Effector memory CD4-positive, alpha-beta T cell (primary cell): ENCODE measurements around the gene MOGAT1.

Experiments
- DNase-seq, 3 donors: peaks; one replicate each; pipeline ENCODE4 v3.0.0-alpha.2; 2020
- H3K27ac ChIP-seq: 2 replicates; pipeline ENCODE4 v1.7.0; 2013; ENCODE audit warnings: mild to moderate bottlenecking, low read length, moderate library complexity; ENCODE audit not compliant: insufficient read depth, poor library complexity, severe bottlenecking
- H3K27me3 ChIP-seq: replicated peaks from 2 replicates; pipeline ENCODE4 v1.7.0; 2013; ENCODE audit warnings: mild to moderate bottlenecking, low read length; ENCODE audit not compliant: insufficient read depth, control insufficient read depth, poor library complexity, severe bottlenecking
- H3K36me3 ChIP-seq: 2 replicates; pipeline ENCODE4 v1.7.0; 2013; ENCODE audit warnings: mild to moderate bottlenecking, low read length, moderate library complexity; ENCODE audit not compliant: control insufficient read depth, insufficient read depth
- H3K4me1 ChIP-seq: 2 replicates; pipeline ENCODE4 v1.7.0; 2013; ENCODE audit warnings: low read length, mild to moderate bottlenecking; ENCODE audit not compliant: control insufficient read depth, insufficient read depth, poor library complexity, severe bottlenecking
- H3K4me3 ChIP-seq: 2 replicates; pipeline ENCODE4 v1.7.0; 2013; ENCODE audit warnings: low read length, low read depth, mild to moderate bottlenecking; ENCODE audit not compliant: insufficient read depth, poor library complexity, severe bottlenecking
- H3K9me3 ChIP-seq: 2 replicates; pipeline ENCODE4 v1.7.0; 2013; ENCODE audit warnings: mild to moderate bottlenecking, low read length, moderate library complexity; ENCODE audit not compliant: control insufficient read depth

Gene MOGAT1

DNA sequence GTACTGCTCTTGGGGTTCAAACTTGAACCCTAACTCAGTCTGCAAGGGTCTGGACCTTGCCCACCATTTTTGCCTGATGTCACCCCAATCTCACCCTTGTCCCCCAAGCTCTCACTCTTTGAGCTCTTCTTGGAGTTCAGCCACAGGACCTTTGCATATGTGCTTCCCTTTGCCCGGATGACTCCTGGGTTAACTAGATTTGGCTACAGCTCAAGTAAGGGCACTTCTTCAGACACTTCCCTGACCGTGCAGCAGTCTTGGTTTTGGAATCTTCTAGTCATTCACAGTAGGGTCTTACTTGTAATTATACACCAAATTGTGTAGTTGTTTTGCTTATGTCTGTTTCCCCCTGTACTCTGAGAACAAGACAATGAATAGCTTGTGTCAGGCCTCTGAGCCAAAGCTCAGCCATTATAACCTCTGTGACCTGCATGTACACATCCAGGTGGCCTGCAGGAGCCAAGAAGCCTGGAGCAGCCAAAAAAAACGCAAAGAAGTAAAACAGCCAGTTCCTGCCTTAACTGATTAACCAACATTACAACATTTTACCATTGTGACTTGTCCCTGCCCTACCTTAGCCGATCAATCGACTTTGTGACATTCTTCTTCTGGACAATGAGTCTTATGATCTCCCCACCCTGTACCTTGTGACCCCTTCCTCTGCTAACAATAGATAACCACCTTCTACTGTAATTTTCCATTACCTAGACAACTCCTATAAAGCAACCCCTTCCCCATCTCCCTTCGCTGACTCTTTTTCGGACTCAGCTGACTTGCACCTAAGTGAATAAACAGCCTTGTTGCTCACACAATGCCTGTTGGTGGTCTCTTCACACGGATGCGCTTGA is 1.0 kb upstream of the MOGAT1 start:
- H3K4me3 ChIP-seq, result no peak overlapping the region
- no peaks in the 10 kb centered on the region for H3K36me3 ChIP-seq
- peaks cover 2% of the 10 kb centered on the region for H3K4me1 ChIP-seq
- DNase-seq, result no peak
- no peak overlapping the region for H3K27ac ChIP-seq
- H3K27me3 ChIP-seq, result no peaks in the 10 kb centered on the region
- H3K9me3 ChIP-seq, result no peaks in the 10 kb centered on the region

GRCh38 chr2:222672068-222672401 is 577 bp downstream of the MOGAT1 start:
- H3K27ac ChIP-seq, result no peak overlapping the region

GRCh38 chr2:222673273-222673672 is 1.8 kb downstream of the MOGAT1 start:
- Histone ChIP-seq H3K4me1 (peaks cover 2% of the 10 kb centered on the region), H3K27me3 (no peaks in the 10 kb centered on the region), H3K27ac (no peak overlapping the region), H3K9me3 (no peaks in the 10 kb centered on the region), H3K36me3 (no peaks in the 10 kb centered on the region), H3K4me3 (no peak overlapping the region)
- DNase-seq, result no peak

More at GRCh38 chr2:222672068-222672401, 577 bp downstream of the MOGAT1 start:
- Histone ChIP-seq H3K4me3 (no peak overlapping the region), H3K36me3 (no peaks in the 10 kb centered on the region), H3K9me3 (no peaks in the 10 kb centered on the region), H3K4me1 (peaks cover 2% of the 10 kb centered on the region), H3K27me3 (no peaks in the 10 kb centered on the region)
- DNase-seq, result no peak

- no peaks in the 10 kb centered on the region for H3K36me3 ChIP-seq
- H3K27ac ChIP-seq, result no peak overlapping the region
- no peak overlapping the region for H3K4me3 ChIP-seq
- H3K27me3 ChIP-seq, result no peaks in the 10 kb centered on the region
- H3K4me1 ChIP-seq, result peaks cover 2% of the 10 kb centered on the region
- H3K9me3 ChIP-seq, result no peaks in the 10 kb centered on the region
- DNase-seq, result no peak
Observed at GRCh38 chr2:222673883-222674282, 2.4 kb downstream of the MOGAT1 start.

GRCh38 chr2:222677981-222678380 is 6.5 kb downstream of the MOGAT1 start:
- Histone ChIP-seq H3K4me3 (no peak overlapping the region), H3K9me3 (no peaks in the 10 kb centered on the region), H3K36me3 (no peaks in the 10 kb centered on the region), H3K27ac (no peak overlapping the region), H3K4me1 (no peaks in the 10 kb centered on the region), H3K27me3 (peaks cover 3% of the 10 kb centered on the region)
- no peak for DNase-seq

GRCh38 chr2:222683805-222684204 is 12.3 kb downstream of the MOGAT1 start:
- Histone ChIP-seq H3K27ac (no peak overlapping the region), H3K4me1 (no peaks in the 10 kb centered on the region), H3K27me3 (peaks cover 3% of the 10 kb centered on the region), H3K9me3 (no peaks in the 10 kb centered on the region), H3K4me3 (no peak overlapping the region), H3K36me3 (no peaks in the 10 kb centered on the region)
- DNase-seq, result no peak

GRCh38 chr2:222686086-222686750 is 14.8 kb downstream of the MOGAT1 start:
- H3K36me3 ChIP-seq, result no peaks in the 10 kb centered on the region
- no peak for DNase-seq

GRCh38 chr2:222688917-222689316 is 17.5 kb downstream of the MOGAT1 start:
- H3K9me3 ChIP-seq, result no peaks in the 10 kb centered on the region
- DNase-seq, result no peak
- H3K27ac ChIP-seq, result no peak overlapping the region
- H3K4me3 ChIP-seq, result no peak overlapping the region
- H3K36me3 ChIP-seq, result no peaks in the 10 kb centered on the region
- no peaks in the 10 kb centered on the region for H3K27me3 ChIP-seq
- no peaks in the 10 kb centered on the region for H3K4me1 ChIP-seq

More at GRCh38 chr2:222686086-222686750, 14.8 kb downstream of the MOGAT1 start:
- H3K9me3 ChIP-seq, result no peaks in the 10 kb centered on the region
- peaks cover 3% of the 10 kb centered on the region for H3K27me3 ChIP-seq
- H3K27ac ChIP-seq, result no peak overlapping the region
- H3K4me1 ChIP-seq, result no peaks in the 10 kb centered on the region
- H3K4me3 ChIP-seq, result no peak overlapping the region

GRCh38 chr2:222689322-222689721 is 17.9 kb downstream of the MOGAT1 start:
- no peaks in the 10 kb centered on the region for H3K9me3 ChIP-seq
- H3K27me3 ChIP-seq, result no peaks in the 10 kb centered on the region
- H3K27ac ChIP-seq, result no peak overlapping the region
- DNase-seq, result no peak
- no peaks in the 10 kb centered on the region for H3K36me3 ChIP-seq
- H3K4me1 ChIP-seq, result no peaks in the 10 kb centered on the region
- no peak overlapping the region for H3K4me3 ChIP-seq

DNA sequence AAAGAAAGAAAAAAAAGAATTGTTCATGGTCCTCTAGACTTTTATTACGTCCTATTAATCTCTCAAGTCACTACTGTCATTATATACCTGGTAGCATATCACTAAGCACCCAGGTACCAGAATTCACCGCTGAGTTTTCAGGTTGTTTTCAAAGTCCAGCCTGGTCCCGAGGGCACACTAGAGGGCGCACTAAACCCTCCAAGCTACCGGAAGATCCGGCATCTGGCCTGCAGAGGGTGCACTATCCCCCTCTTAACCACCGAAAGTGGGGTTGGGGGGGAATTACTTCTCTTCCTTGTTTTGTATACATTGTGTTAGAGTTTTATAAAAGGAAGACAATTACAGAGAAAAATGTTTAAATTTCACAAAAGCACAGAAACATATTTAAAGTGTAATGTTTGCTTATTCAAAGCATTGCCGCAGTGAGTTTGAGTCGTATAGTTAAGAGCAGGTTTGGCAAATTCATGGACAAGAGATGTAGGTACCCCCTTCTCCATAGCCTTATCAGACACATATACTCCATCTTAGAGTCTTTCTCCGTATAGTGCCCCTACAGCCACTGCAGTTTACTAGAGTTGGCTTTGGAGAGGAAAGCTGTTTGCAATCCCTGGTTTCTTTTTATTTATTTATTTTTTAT is 19.2 kb downstream of the MOGAT1 start:
- no peaks in the 10 kb centered on the region for H3K36me3 ChIP-seq
- no peak overlapping the region for H3K27ac ChIP-seq
- peak; percentile 24 to 55 (median 40) for DNase-seq
- H3K4me3 ChIP-seq, result no peak overlapping the region
- no peaks in the 10 kb centered on the region for H3K9me3 ChIP-seq
- H3K4me1 ChIP-seq, result no peaks in the 10 kb centered on the region
- H3K27me3 ChIP-seq, result no peaks in the 10 kb centered on the region
